Calu3 (cell line): Measurements from ENCODE around the gene OSCP1. TPM values are rescaled to one million over a fixed set of nuclear protein-coding genes. Genes with fewer than 3 reads are reported as not detected.
"Not testable (repeated sequence)": the region's sequence is repeated elsewhere in the genome, so short reads cannot be mapped to it uniquely, and the experiment has no call there.

Experiments
- BruUV-seq: library from RNA; stranded (reverse); fragments of 400-500 nt; replicated peaks from 2 replicates; lab custom pipeline; 2021; lab: Mats Ljungman, UMichigan
- CTCF ChIA-PET: fragments of 300-600 bp; sonication (Branson Sonifier 250); formaldehyde crosslinking; loops from one replicate; lab custom pipeline; 2022; ENCODE audit warnings: antibody characterized with exemption; lab: Charles Lee
- DNase-seq: peaks from one replicate; pipeline ENCODE4 v3.0.0; 2022
- H3K27ac Mint-ChIP-seq: one replicate; pipeline ENCODE4 v1.8.0; 2022; ENCODE audit warnings: mixed read lengths; ENCODE audit not compliant: unreplicated experiment
- H3K27me3 Mint-ChIP-seq: one replicate; pipeline ENCODE4 v1.8.0; 2022; ENCODE audit warnings: mixed read lengths; ENCODE audit not compliant: unreplicated experiment
- H3K36me3 Mint-ChIP-seq: one replicate; pipeline ENCODE4 v1.8.0; 2022; ENCODE audit warnings: mild to moderate bottlenecking, moderate library complexity, mixed read lengths; ENCODE audit not compliant: insufficient read depth, unreplicated experiment
- H3K4me1 Mint-ChIP-seq: one replicate; pipeline ENCODE4 v1.8.0; 2022; ENCODE audit warnings: mild to moderate bottlenecking, low read depth, mixed read lengths; ENCODE audit not compliant: unreplicated experiment
- H3K4me3 Mint-ChIP-seq: one replicate; pipeline ENCODE4 v1.8.0; 2022; ENCODE audit warnings: mild to moderate bottlenecking, low read depth, moderate library complexity, mixed read lengths; ENCODE audit not compliant: unreplicated experiment
- H3K9me3 Mint-ChIP-seq: one replicate; pipeline ENCODE4 v1.8.0; 2022; ENCODE audit warnings: low read depth, mixed read lengths; ENCODE audit not compliant: unreplicated experiment
- intact Hi-C: fragments of 100-400 bp; cut with micrococcal nuclease; formaldehyde crosslinking; loops from one replicate; pipeline ENCODE4 v1.10.0; 2022; ENCODE audit not compliant: unreplicated experiment
- total RNA-seq: library from RNA; stranded (reverse); gene quantifications from 2 replicates; pipeline ENCODE4 v1.2.3, GENCODE V29; 2022
- TF ChIP-seq, protein P1 (sequence below): fragments of 200-600 bp; IDR thresholded peaks from one replicate; pipeline ENCODE4 v1.8.0; 2022; ENCODE audit warnings: antibody characterized with exemption; ENCODE audit not compliant: unreplicated experiment

The OSCP1 gene
- total RNA-seq, 1 experiment from 2014 or later: 2.0 TPM

DNA sequence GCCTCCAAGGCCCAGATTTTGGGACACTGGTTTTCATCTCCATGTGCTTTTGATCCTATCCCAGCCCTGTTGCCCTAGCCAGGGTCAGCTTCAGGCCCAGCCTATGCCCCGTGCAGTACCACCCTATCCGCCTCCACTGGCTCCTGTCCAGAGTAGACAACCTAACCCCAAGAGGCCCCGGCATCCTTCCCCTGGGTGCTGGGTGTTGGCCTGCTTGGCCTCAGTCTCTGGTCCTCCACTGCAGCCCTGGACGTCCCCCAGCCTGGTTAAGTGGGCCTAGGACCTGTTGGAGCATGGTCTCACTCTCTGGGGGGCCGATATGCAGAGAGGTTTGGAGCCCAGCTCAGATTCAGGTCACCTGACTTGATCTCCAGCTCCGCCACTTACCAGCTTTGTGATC lies 30.8 kb upstream of the OSCP1 start:
- Mint-ChIP-seq H3K27ac (no peak overlapping the region), H3K4me3 (no peak overlapping the region), H3K9me3 (no peaks in the 10 kb centered on the region), H3K4me1 (peaks cover 8% of the 10 kb centered on the region), H3K27me3 (peaks cover 32% of the 10 kb centered on the region), H3K36me3 (no peaks in the 10 kb centered on the region)
- CTCF ChIA-PET: interaction anchor here (0.6 kb wide), 1 partner anchor 46 kb away, joined by 6 read pairs; no protein-coding TSS in a partner anchor
- no TSS peak for BruUV-seq
- intact Hi-C loops: no loop called here
- TF ChIP-seq, protein P1, sequence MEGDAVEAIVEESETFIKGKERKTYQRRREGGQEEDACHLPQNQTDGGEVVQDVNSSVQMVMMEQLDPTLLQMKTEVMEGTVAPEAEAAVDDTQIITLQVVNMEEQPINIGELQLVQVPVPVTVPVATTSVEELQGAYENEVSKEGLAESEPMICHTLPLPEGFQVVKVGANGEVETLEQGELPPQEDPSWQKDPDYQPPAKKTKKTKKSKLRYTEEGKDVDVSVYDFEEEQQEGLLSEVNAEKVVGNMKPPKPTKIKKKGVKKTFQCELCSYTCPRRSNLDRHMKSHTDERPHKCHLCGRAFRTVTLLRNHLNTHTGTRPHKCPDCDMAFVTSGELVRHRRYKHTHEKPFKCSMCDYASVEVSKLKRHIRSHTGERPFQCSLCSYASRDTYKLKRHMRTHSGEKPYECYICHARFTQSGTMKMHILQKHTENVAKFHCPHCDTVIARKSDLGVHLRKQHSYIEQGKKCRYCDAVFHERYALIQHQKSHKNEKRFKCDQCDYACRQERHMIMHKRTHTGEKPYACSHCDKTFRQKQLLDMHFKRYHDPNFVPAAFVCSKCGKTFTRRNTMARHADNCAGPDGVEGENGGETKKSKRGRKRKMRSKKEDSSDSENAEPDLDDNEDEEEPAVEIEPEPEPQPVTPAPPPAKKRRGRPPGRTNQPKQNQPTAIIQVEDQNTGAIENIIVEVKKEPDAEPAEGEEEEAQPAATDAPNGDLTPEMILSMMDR: no peak
- no peak for DNase-seq

DNA sequence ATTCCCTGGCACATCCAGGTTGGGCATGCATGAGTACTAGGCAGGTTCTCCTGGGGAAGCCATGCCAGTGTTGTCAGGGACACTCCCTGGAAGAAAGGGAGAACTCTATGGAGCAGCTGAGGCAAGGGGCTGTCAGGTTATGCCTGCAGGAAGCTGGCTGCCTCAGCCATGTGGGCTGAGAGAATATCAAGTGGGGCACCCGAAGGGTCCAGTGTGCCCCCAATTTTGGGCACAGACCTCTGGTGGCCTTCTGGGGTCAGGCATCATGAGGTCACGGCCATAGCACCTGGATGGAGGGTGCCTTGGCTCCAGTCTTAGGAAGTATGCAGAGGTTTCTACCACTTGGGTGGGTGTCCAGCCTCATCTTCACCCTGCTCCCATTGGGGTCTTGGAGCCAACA lies 29.9 kb upstream of the OSCP1 start:
- Mint-ChIP-seq H3K4me3 (no peak overlapping the region), H3K4me1 (no peaks in the 10 kb centered on the region), H3K9me3 (no peaks in the 10 kb centered on the region), H3K27me3 (peaks cover 34% of the 10 kb centered on the region), H3K27ac (no peak overlapping the region), H3K36me3 (no peaks in the 10 kb centered on the region)
- no TSS peak for BruUV-seq
- DNase-seq: no peak
- intact Hi-C loops: no loop called here
- CTCF ChIA-PET: no interaction called here
- TF ChIP-seq, protein P1: no peak

DNA sequence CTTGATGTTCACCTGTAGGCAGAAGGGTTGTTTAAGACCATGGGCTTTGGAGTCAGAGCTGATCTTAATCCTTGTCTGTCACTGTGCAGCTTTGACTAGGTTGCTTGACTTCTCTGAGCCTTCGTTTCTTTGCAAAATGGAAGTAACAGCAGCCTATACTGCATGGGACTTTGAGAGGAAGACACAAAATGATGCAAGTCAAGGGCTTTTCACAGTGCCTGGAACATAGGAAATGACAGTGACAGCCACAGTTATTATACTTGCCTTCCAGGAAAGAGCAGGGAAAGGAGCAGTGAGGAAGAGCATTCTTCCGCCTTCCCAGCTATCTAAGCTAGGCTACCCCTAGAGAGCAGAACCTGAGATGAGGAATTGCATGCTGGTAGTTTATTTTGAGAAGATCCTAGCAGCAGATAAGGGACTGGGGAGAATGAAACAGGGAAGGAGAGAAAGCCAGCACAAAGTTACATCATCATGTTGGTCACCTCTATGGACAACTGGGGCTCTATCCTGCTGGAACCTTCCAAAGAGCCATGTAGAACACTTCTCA lies 29.3 kb upstream of the OSCP1 start:
- no peak for DNase-seq
- no TSS peak for BruUV-seq
- H3K4me3 Mint-ChIP-seq: no peak overlapping the region
- TF ChIP-seq, protein P1: no peak
- no peaks in the 10 kb centered on the region for H3K4me1 Mint-ChIP-seq
- no peak overlapping the region for H3K27ac Mint-ChIP-seq
- H3K27me3 Mint-ChIP-seq: peaks cover 34% of the 10 kb centered on the region
- CTCF ChIA-PET: no interaction called here
- H3K36me3 Mint-ChIP-seq: no peaks in the 10 kb centered on the region
- no peaks in the 10 kb centered on the region for H3K9me3 Mint-ChIP-seq
- intact Hi-C loops: no loop called here

DNA sequence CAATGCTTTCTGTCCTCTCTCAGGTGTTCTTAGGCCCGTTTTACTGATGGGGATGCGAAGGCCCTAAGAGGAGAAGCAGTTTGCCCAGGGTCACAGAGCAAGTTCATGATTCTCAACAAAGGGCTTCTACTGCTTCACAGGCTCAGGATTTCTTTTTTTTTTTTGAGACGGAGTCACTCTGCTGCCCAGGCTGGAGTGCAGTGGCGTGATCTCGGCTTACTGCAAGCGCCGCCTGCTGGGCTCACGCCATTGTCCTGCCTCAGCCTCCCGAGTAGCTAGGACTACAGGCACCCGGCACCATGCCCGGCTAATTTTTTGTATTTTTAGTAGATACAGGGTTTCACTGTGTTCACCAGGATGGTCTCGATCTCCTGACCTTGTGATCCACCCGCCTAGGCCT lies 27.4 kb upstream of the OSCP1 start:
- H3K4me3 Mint-ChIP-seq, BruUV-seq, intact Hi-C loops, H3K4me1 Mint-ChIP-seq, H3K36me3 Mint-ChIP-seq, H3K9me3 Mint-ChIP-seq, DNase-seq, H3K27ac Mint-ChIP-seq: not testable (repeated sequence)
- CTCF ChIA-PET: interaction anchor here (0.7 kb wide), 1 partner anchor 1001 kb away, joined by 3 read pairs; no protein-coding TSS in a partner anchor
- peaks cover 43% of the 10 kb centered on the region for H3K27me3 Mint-ChIP-seq

DNA sequence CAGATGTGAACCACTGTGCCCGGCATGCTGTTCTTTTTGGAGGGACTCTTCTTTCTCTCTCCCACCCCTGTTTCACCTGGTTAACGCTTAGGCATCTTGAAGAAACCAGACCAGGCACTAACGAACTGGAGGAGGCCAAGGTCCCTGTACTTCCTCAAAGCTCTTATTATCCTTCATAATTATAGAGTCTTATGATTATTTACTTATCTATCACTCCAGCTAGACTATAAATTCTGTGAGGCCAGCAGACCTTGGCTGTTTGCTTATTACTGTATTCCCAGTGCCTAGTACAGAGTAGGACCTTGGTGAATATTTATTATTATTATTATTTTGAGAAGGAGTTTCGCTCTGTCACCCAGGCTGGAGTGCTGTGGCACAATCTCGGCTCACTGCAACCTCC lies 26.7 kb upstream of the OSCP1 start:
- Mint-ChIP-seq H3K27ac (no peak overlapping the region), H3K9me3 (no peaks in the 10 kb centered on the region), H3K4me1 (no peaks in the 10 kb centered on the region), H3K36me3 (no peaks in the 10 kb centered on the region), H3K27me3 (peaks cover 43% of the 10 kb centered on the region), H3K4me3 (no peak overlapping the region)
- TF ChIP-seq, protein P1: no peak
- CTCF ChIA-PET: no interaction called here
- intact Hi-C loops: no loop called here
- DNase-seq: no peak
- BruUV-seq: no TSS peak
